ENCODE results near the gene TMEM185B.

The TMEM185B gene

GRCh38 chr2:120241684-120242083, 18.5 kb upstream of the TMEM185B start:
- DNase-seq: no peak
- no peaks in the 10 kb centered on the region for H4K20me1 ChIP-seq (ENCODE audit: insufficient read depth, low read length)
- no peak for TF ChIP-seq CTCF (IDR thresholded peaks at IDR 0.05; ENCODE audit: low read length)
- TF ChIP-seq EZH2 (optimal IDR thresholded peaks at IDR 0.05; ENCODE audit: low read depth, low read length): no peak
- TF ChIP-seq EZH2phosphoT487 (IDR thresholded peaks at IDR 0.05; ENCODE audit: low read length): no peak
- no peaks in the 10 kb centered on the region for H3K9me2 ChIP-seq (replicated peaks; ENCODE audit: insufficient read depth, low read length)
- H3K79me2 ChIP-seq (ENCODE audit: low read length): no peaks in the 10 kb centered on the region
- H3K27me3 ChIP-seq (replicated peaks; ENCODE audit: insufficient read depth, low read length): no peaks in the 10 kb centered on the region
- H3F3A ChIP-seq (ENCODE audit: insufficient read depth, low read length): no peaks in the 10 kb centered on the region
- H2AFZ ChIP-seq (ENCODE audit: low read length): no peak overlapping the region
- no peak overlapping the region for H3K4me3 ChIP-seq (ENCODE audit: low read length)
- no peak overlapping the region for H3K4me2 ChIP-seq (ENCODE audit: low read depth, low read length)
- no peak overlapping the region for H3K27ac ChIP-seq (ENCODE audit: low read length)
- H3K36me3 ChIP-seq (replicated peaks; ENCODE audit: insufficient read depth, low read length): no peaks in the 10 kb centered on the region
- no peaks in the 10 kb centered on the region for H3K9me3 ChIP-seq (replicated peaks; ENCODE audit: insufficient read depth, low read length)
- H3K9ac ChIP-seq (ENCODE audit: low read length): no peak overlapping the region
- H3K4me1 ChIP-seq (ENCODE audit: low read length): no peaks in the 10 kb centered on the region

- Histone ChIP-seq H3F3A (ENCODE audit: insufficient read depth, low read length) (no peaks in the 10 kb centered on the region), H3K79me2 (ENCODE audit: low read length) (no peaks in the 10 kb centered on the region), H4K20me1 (ENCODE audit: insufficient read depth, low read length) (no peaks in the 10 kb centered on the region), H3K27me3 (replicated peaks; ENCODE audit: insufficient read depth, low read length) (no peaks in the 10 kb centered on the region), H3K9me3 (replicated peaks; ENCODE audit: insufficient read depth, low read length) (no peaks in the 10 kb centered on the region), H3K27ac (ENCODE audit: low read length) (no peak overlapping the region), H3K4me3 (ENCODE audit: low read length) (no peak overlapping the region), H3K9me2 (replicated peaks; ENCODE audit: insufficient read depth, low read length) (no peaks in the 10 kb centered on the region), H3K36me3 (replicated peaks; ENCODE audit: insufficient read depth, low read length) (no peaks in the 10 kb centered on the region), H3K4me2 (ENCODE audit: low read depth, low read length) (no peak overlapping the region), H2AFZ (ENCODE audit: low read length) (no peak overlapping the region), H3K4me1 (ENCODE audit: low read length) (no peaks in the 10 kb centered on the region), H3K9ac (ENCODE audit: low read length) (no peak overlapping the region)
- DNase-seq: no peak
- TF ChIP-seq EZH2phosphoT487 (IDR thresholded peaks at IDR 0.05; ENCODE audit: low read length) (no peak), EZH2 (optimal IDR thresholded peaks at IDR 0.05; ENCODE audit: low read depth, low read length) (no peak), CTCF (IDR thresholded peaks at IDR 0.05; ENCODE audit: low read length) (no peak)
Measured at GRCh38 chr2:120240901-120241429, 17.8 kb upstream of the TMEM185B start.

GRCh38 chr2:120239488-120240287, 16.5 kb upstream of the TMEM185B start:
- Histone ChIP-seq H3K9ac (ENCODE audit: low read length) (no peak overlapping the region), H3K27ac (ENCODE audit: low read length) (no peak overlapping the region), H3K27me3 (replicated peaks; ENCODE audit: insufficient read depth, low read length) (no peaks in the 10 kb centered on the region), H3F3A (ENCODE audit: insufficient read depth, low read length) (no peaks in the 10 kb centered on the region), H3K4me3 (ENCODE audit: low read length) (no peak overlapping the region), H3K36me3 (replicated peaks; ENCODE audit: insufficient read depth, low read length) (no peaks in the 10 kb centered on the region), H4K20me1 (ENCODE audit: insufficient read depth, low read length) (no peaks in the 10 kb centered on the region), H3K9me3 (replicated peaks; ENCODE audit: insufficient read depth, low read length) (no peaks in the 10 kb centered on the region), H3K4me1 (ENCODE audit: low read length) (no peaks in the 10 kb centered on the region), H3K79me2 (ENCODE audit: low read length) (no peaks in the 10 kb centered on the region), H2AFZ (ENCODE audit: low read length) (no peak overlapping the region), H3K4me2 (ENCODE audit: low read depth, low read length) (no peak overlapping the region), H3K9me2 (replicated peaks; ENCODE audit: insufficient read depth, low read length) (no peaks in the 10 kb centered on the region)
- DNase-seq: no peak
- TF ChIP-seq CTCF (IDR thresholded peaks at IDR 0.05; ENCODE audit: low read length): no peak
- TF ChIP-seq EZH2 (optimal IDR thresholded peaks at IDR 0.05; ENCODE audit: low read depth, low read length): no peak
- no peak for TF ChIP-seq EZH2phosphoT487 (IDR thresholded peaks at IDR 0.05; ENCODE audit: low read length)
